Hepatocyte (in vitro differentiated cells): Measurements from ENCODE around the gene GPRC5C.

Source experiments
- EZH2 ChIP-seq: fragments of 200-600 bp; sonication (generic); IDR thresholded peaks from 2 replicates; pipeline ENCODE4 v1.6.1; 2016; ENCODE audit warnings: antibody characterized with exemption, mild to moderate bottlenecking, borderline replicate concordance
- EZH2phosphoT487 ChIP-seq: fragments of 200-600 bp; sonication (generic); IDR thresholded peaks from one replicate; pipeline ENCODE4 v1.6.1; 2018; ENCODE audit warnings: antibody characterized with exemption, mild to moderate bottlenecking, low read depth, moderate library complexity; ENCODE audit not compliant: unreplicated experiment, severe bottlenecking
- TF ChIP-seq, protein P1 (sequence below): fragments of 200-600 bp; sonication (generic); IDR thresholded peaks from 2 replicates; pipeline ENCODE4 v1.5.1; 2016; ENCODE audit warnings: antibody characterized with exemption, mild to moderate bottlenecking; ENCODE audit not compliant: poor library complexity

- TF ChIP-seq, protein P1, sequence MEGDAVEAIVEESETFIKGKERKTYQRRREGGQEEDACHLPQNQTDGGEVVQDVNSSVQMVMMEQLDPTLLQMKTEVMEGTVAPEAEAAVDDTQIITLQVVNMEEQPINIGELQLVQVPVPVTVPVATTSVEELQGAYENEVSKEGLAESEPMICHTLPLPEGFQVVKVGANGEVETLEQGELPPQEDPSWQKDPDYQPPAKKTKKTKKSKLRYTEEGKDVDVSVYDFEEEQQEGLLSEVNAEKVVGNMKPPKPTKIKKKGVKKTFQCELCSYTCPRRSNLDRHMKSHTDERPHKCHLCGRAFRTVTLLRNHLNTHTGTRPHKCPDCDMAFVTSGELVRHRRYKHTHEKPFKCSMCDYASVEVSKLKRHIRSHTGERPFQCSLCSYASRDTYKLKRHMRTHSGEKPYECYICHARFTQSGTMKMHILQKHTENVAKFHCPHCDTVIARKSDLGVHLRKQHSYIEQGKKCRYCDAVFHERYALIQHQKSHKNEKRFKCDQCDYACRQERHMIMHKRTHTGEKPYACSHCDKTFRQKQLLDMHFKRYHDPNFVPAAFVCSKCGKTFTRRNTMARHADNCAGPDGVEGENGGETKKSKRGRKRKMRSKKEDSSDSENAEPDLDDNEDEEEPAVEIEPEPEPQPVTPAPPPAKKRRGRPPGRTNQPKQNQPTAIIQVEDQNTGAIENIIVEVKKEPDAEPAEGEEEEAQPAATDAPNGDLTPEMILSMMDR = no peak
- TF ChIP-seq EZH2phosphoT487 (no peak), EZH2 (no peak)
These were observed 1.5 kb upstream of the GPRC5C start for GRCh38 chr17:74430385-74430705.
